IMR-90 (cell line): ENCODE data around the gene STAMBPL1. TPM values are rescaled to one million over a fixed set of nuclear protein-coding genes. Genes with fewer than 3 reads are reported as not detected.

Source experiments
- ATAC-seq: fragments of 200-7000 bp; cut with Tn5 transposase; 2 replicates; pipeline ENCODE4 v1.9.1; 2020; ENCODE audit warnings: low read depth, mild to moderate bottlenecking, moderate library complexity
- BruUV-seq: library from RNA; stranded (reverse); fragments of 400-500 nt; replicated peaks from 2 replicates; lab custom pipeline; 2021; lab: Mats Ljungman, UMichigan
- CTCF ChIA-PET: fragments of 300-600 bp; formaldehyde crosslinking; extraction: SDS; loops from one replicate; lab custom pipeline; 2021; ENCODE audit warnings: antibody characterized with exemption; lab: Yijun Ruan, JAX
- POLR2A ChIA-PET: fragments of 300-600 bp; sonication (Branson Sonifier 250); formaldehyde crosslinking; loops from one replicate; lab custom pipeline; 2022; ENCODE audit warnings: antibody characterized with exemption; ENCODE audit not compliant: unreplicated experiment; lab: Charles Lee
- DNase-seq: peaks from one replicate; pipeline ENCODE4 v3.0.0; 2013
- H2AFZ ChIP-seq: replicated peaks from 2 replicates; pipeline ENCODE3; 2013; ENCODE audit warnings: low read length, mild to moderate bottlenecking; ENCODE audit not compliant: poor library complexity
- H2AK5ac ChIP-seq: 2 replicates; pipeline ENCODE4 v1.6.1; 2013; ENCODE audit warnings: low read depth, low read length, inconsistent platforms
- H2AK9ac ChIP-seq: replicated peaks from 2 replicates; pipeline ENCODE3; 2013; ENCODE audit warnings: mild to moderate bottlenecking, low read depth, low read length, moderate library complexity; ENCODE audit not compliant: poor library complexity
- H2BK120ac ChIP-seq: 2 replicates; pipeline ENCODE4 v1.6.1; 2013; ENCODE audit warnings: low read depth, low read length, inconsistent platforms
- H2BK15ac ChIP-seq: 3 replicates; pipeline ENCODE4 v1.6.1; 2013; ENCODE audit warnings: low read depth, low read length, inconsistent platforms
- H2BK20ac ChIP-seq: 2 replicates; pipeline ENCODE4 v1.6.1; 2013; ENCODE audit warnings: low read depth, mild to moderate bottlenecking, inconsistent platforms, low read length, moderate library complexity
- H2BK5ac ChIP-seq: 2 replicates; pipeline ENCODE4 v1.6.1; 2013; ENCODE audit warnings: mild to moderate bottlenecking, low read depth, low read length, inconsistent platforms; ENCODE audit not compliant: poor library complexity, severe bottlenecking
- H3K14ac ChIP-seq: replicated peaks from 2 replicates; pipeline ENCODE4 v1.6.1; 2013; ENCODE audit warnings: low read depth, low read length, inconsistent platforms
- H3K18ac ChIP-seq: 2 replicates; pipeline ENCODE4 v1.6.1; 2013; ENCODE audit warnings: low read depth, low read length, control low read depth
- H3K23ac ChIP-seq: 2 replicates; pipeline ENCODE4 v1.6.1; 2013; ENCODE audit warnings: low read depth, low read length, inconsistent platforms
- H3K27ac ChIP-seq: 2 replicates; pipeline ENCODE4 v1.5.1; 2013; ENCODE audit warnings: mild to moderate bottlenecking, control low read depth, low read length; ENCODE audit not compliant: insufficient read depth
- H3K27me3 ChIP-seq: 2 replicates; pipeline ENCODE4 v1.6.1; 2013; ENCODE audit warnings: low read length; ENCODE audit not compliant: control insufficient read depth, insufficient read depth
- H3K36me3 ChIP-seq: 2 replicates; pipeline ENCODE4 v1.6.1; 2013; ENCODE audit warnings: low read length, mixed read lengths; ENCODE audit not compliant: control insufficient read depth, insufficient read depth
- H3K4ac ChIP-seq: 2 replicates; pipeline ENCODE4 v1.6.1; 2013; ENCODE audit warnings: low read depth, low read length, inconsistent platforms
- H3K4me1 ChIP-seq: 2 replicates; pipeline ENCODE4 v1.6.1; 2013; ENCODE audit warnings: low read length, mixed read lengths; ENCODE audit not compliant: control insufficient read depth, insufficient read depth
- H3K4me2 ChIP-seq: 2 replicates; pipeline ENCODE4 v1.6.1; 2013; ENCODE audit warnings: low read depth, mild to moderate bottlenecking, control low read depth, low read length, moderate library complexity
- H3K4me3 ChIP-seq: 2 replicates; pipeline ENCODE4 v1.5.1; 2013; ENCODE audit warnings: low read depth, mild to moderate bottlenecking, control low read depth, low read length, moderate library complexity; ENCODE audit not compliant: insufficient read depth
- H3K56ac ChIP-seq: 2 replicates; pipeline ENCODE4 v1.6.1; 2013; ENCODE audit warnings: low read length, inconsistent platforms; ENCODE audit not compliant: insufficient read depth; ENCODE audit errors: extremely low read depth
- H3K79me1 ChIP-seq, 2 experiments: 2 replicates each; pipeline ENCODE4 v1.6.1; 2013; ENCODE audit warnings: low read length in 2 of 2, inconsistent platforms in 1 of 2, low read depth in 1 of 2
- H3K9ac ChIP-seq: 2 replicates; pipeline ENCODE4 v1.6.1; 2013; ENCODE audit warnings: low read depth, low read length, control low read depth
- H3K9me1 ChIP-seq: 2 replicates; pipeline ENCODE4 v1.6.1; 2013; ENCODE audit warnings: low read length, inconsistent platforms; ENCODE audit not compliant: insufficient read depth
- H3K9me3 ChIP-seq: 2 replicates; pipeline ENCODE4 v1.6.1; 2013; ENCODE audit warnings: low read length; ENCODE audit not compliant: control insufficient read depth, insufficient read depth
- H4K20me1 ChIP-seq: 2 replicates; pipeline ENCODE4 v1.6.1; 2013; ENCODE audit warnings: low read length, inconsistent platforms; ENCODE audit not compliant: insufficient read depth
- H4K5ac ChIP-seq: 2 replicates; pipeline ENCODE4 v1.6.1; 2013; ENCODE audit warnings: mild to moderate bottlenecking, low read depth, low read length, control low read depth
- H4K8ac ChIP-seq, 2 experiments: 2 replicates each; pipeline ENCODE4 v1.6.1; 2013; ENCODE audit warnings: low read depth in 2 of 2, low read length in 2 of 2, control low read depth in 1 of 2, inconsistent platforms in 1 of 2
- H4K91ac ChIP-seq: 2 replicates; pipeline ENCODE4 v1.6.1; 2013; ENCODE audit warnings: low read depth, low read length, inconsistent platforms; ENCODE audit not compliant: insufficient read depth
- BHLHE40 ChIP-seq: fragments of 150-350 bp; IDR thresholded peaks from 2 replicates; pipeline ENCODE4 v1.6.1; 2016; ENCODE audit warnings: mild to moderate bottlenecking, low read depth, low read length
- CTCF ChIP-seq: conservative IDR thresholded peaks from 2 replicates; pipeline ENCODE4 v1.5.1; 2012; ENCODE audit warnings: mild to moderate bottlenecking, low read depth, low read length, improper control_type of control experiment
- MAFK ChIP-seq: IDR thresholded peaks from 2 replicates; pipeline ENCODE4 v1.6.1; 2012; ENCODE audit warnings: low read depth, low read length, improper control_type of control experiment
- RCOR1 ChIP-seq: IDR thresholded peaks from 2 replicates; pipeline ENCODE4 v1.6.1; 2012; ENCODE audit warnings: mild to moderate bottlenecking, low read length, improper control_type of control experiment; ENCODE audit not compliant: insufficient replicate concordance
- RFX5 ChIP-seq: IDR thresholded peaks from 2 replicates; pipeline ENCODE4 v1.8.0; 2012; ENCODE audit warnings: low read depth, mild to moderate bottlenecking, low read length, moderate library complexity
- SMC3 ChIP-seq: fragments of 150-350 bp; IDR thresholded peaks from 2 replicates; pipeline ENCODE4 v1.6.1; 2016; ENCODE audit warnings: low read depth, mild to moderate bottlenecking, antibody characterized with exemption, low read length, moderate library complexity
- WGBS, 2 experiments: methylation state at CpG; one replicate each; pipeline versions ENCODE4 v1.1.5 to v1.1.7; 2013; ENCODE audit warnings: missing lambda C conversion rate in 2 of 2; ENCODE audit not compliant: insufficient read length in 1 of 2; ENCODE audit errors: extremely low coverage in 2 of 2; 5-methylcytosine and 5-hydroxymethylcytosine counted together
- dilution Hi-C: fragments of 300-500 bp; cut with HindIII; formaldehyde crosslinking; loops from one replicate; pipeline ENCODE4 v1.14.3; 2018; ENCODE audit warnings: low sequenced_read_pairs; ENCODE audit not compliant: unreplicated experiment
- in situ Hi-C: fragments of 300-500 bp; cut with MboI; formaldehyde crosslinking; loops from 3 replicates; pipeline ENCODE4 v1.14.3; 2019; ENCODE audit warnings: low sequenced_read_pairs, inconsistent platforms, mixed read lengths
- intact Hi-C: fragments of 100-400 bp; cut with micrococcal nuclease; formaldehyde crosslinking; loops from 2 replicates; pipeline ENCODE4 v1.10.0; 2022
- polyA plus RNA-seq, 3 experiments: library from polyadenylated mRNA; depleted of rRNA; stranded (reverse); fragments of >200 nt; gene quantifications; 2 replicates each; pipeline ENCODE4 v1.2.3, GENCODE V29; 2012; ENCODE audit warnings: low replicate concordance in 1 of 3
- total RNA-seq: library from RNA; depleted of rRNA; stranded (reverse); fragments of >200 nt; gene quantifications from 2 replicates; pipeline ENCODE4 v1.2.3, GENCODE V29; 2012

Gene STAMBPL1
- total and polyA plus RNA-seq, 2 of the 4 experiments (the other 2 are of a cell fraction), result 26.8 to 28.1 TPM

GRCh38 chr10:88936656-88937055, 56.6 kb downstream of the STAMBPL1 start:
- Histone ChIP-seq H4K20me1 (peaks cover 32% of the 10 kb centered on the region), H3K4me3 (no peak overlapping the region), H4K8ac (no peak overlapping the region), H2AK9ac (no peak overlapping the region), H3K9ac (no peak overlapping the region), H2AFZ (no peak overlapping the region), H3K9me3 (no peaks in the 10 kb centered on the region), H3K9me1 (0 out of 2 replicates have a peak, but pooled peaks cover 3% of the 10 kb centered on the region), H3K4me1 (peaks cover 2% of the 10 kb centered on the region), H2BK120ac (no peak overlapping the region), H4K5ac (no peak overlapping the region), H2BK20ac (no peak overlapping the region), H3K27ac (no peak overlapping the region), H2BK15ac (no peak overlapping the region), H3K18ac (no peak overlapping the region), H3K4ac (no peak overlapping the region), H3K14ac (no peak overlapping the region), H2AK5ac (no peak overlapping the region), H3K4me2 (no peak overlapping the region), H2BK5ac (peak overlapping the region; percentile 0), H3K23ac (no peak overlapping the region), H3K79me1 (peaks cover 8 to 32% of the 10 kb centered on the region in 2 experiments; a peak in 3 of 4 replicates), H4K91ac (no peak overlapping the region), H3K56ac (no peak overlapping the region), H3K36me3 (peaks cover 54% of the 10 kb centered on the region), H3K27me3 (no peaks in the 10 kb centered on the region)
- BruUV-seq, result no TSS peak
- intact Hi-C loops, result no loop called here
- CTCF ChIA-PET, result interaction anchor here (2.0 to 2.2 kb wide), 2 partner anchors 51 to 101 kb away, joined by 8 to 9 read pairs; no protein-coding TSS in a partner anchor
- no CpG with 5 or more reads among the region's 3 CpGs for WGBS, 2 experiments
- DNase-seq (no peak), ATAC-seq (no peak)
- POLR2A ChIA-PET, result no interaction called here
- in situ Hi-C loops, result loop anchor here (5.0 kb wide), 1 partner anchor 99 kb away; no protein-coding TSS in a partner anchor
- no peak for TF ChIP-seq MAFK
- TF ChIP-seq SMC3, result no peak
- no peak for TF ChIP-seq CTCF
- no peak for TF ChIP-seq BHLHE40
- TF ChIP-seq RCOR1, result no peak
- no peak for TF ChIP-seq RFX5
- dilution Hi-C loops, result no loop called here
